ENCODE data around the gene ARHGAP44.

- TF ChIP-seq CTCF (IDR thresholded peaks at IDR 0.05; ENCODE audit: insufficient read depth, low read length) (no peak), REST (IDR thresholded peaks at IDR 0.05; ENCODE audit: insufficient replicate concordance, low read depth) (no peak), POLR2AphosphoS5 (IDR thresholded peaks at IDR 0.05; ENCODE audit: low read depth) (no peak), GABPA (IDR thresholded peaks at IDR 0.05; ENCODE audit: low read depth) (no peak), SPI1 (IDR thresholded peaks at IDR 0.05; ENCODE audit: borderline replicate concordance, low read depth) (no peak)
Observed at GRCh38 chr17:12842936-12843335, 53.6 kb downstream of the ARHGAP44 start.
